HG03066 (cell line): Measurements from ENCODE around the gene IQSEC3.

Experiments used
- ATAC-seq: cut with Tn5 transposase; IDR thresholded peaks from one replicate; pipeline ENCODE4 v1.9.1; 2021; ENCODE audit warnings: low read depth; ENCODE audit not compliant: unreplicated experiment

Gene IQSEC3

GRCh38 chr12:191541-191940 lies 125.0 kb downstream of the IQSEC3 start:
- ATAC-seq = no peak

GRCh38 chr12:193261-193660 lies 126.7 kb downstream of the IQSEC3 start:
- no peak for ATAC-seq

- ATAC-seq = no peak
Measured at GRCh38 chr12:194276-194675, 127.7 kb downstream of the IQSEC3 start.

DNA sequence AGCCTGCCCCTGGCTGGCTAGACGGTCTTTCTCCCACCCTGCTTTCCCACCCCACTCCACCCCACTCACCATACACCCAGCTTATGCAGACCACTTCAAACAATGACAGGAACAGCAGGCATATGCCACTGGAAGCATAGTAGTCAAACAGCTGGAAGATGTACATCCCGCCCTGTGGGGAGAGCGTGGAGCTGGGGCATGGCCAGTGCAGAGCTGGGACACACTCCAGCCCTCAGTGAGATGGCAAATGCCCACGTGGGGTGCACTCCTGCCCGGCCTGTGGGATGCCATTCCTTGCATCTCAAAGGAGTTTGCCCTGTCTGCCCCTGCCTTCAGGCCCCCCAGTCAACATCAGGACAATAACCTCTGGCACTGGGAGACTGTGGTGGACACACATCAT lies 128.6 kb downstream of the IQSEC3 start:
- ATAC-seq = no peak

- no peak for ATAC-seq
Measured at GRCh38 chr12:195951-196350, 129.4 kb downstream of the IQSEC3 start.

DNA sequence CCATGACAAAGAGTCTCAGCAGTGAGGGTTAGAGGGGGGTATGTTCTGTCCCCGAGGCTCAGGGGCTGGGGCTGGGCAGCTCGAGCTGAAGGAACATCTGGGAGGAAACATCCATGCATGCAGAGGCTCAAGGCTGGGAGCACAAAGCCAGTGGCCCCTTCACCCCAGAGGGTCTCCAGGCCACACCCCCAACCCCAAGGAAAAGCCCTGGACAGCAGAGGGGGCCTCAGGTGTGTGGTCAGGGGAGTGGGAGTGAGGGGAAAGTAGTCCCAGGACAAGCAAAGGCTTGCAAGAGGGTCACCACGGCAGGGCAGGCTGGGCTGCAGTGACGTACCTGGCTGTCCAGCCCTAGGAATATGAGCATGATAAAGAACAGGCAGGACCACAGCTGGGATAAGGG lies 129.9 kb downstream of the IQSEC3 start:
- ATAC-seq = no peak

- ATAC-seq = no peak
Measured at GRCh38 chr12:197347-197746, 130.8 kb downstream of the IQSEC3 start.

DNA sequence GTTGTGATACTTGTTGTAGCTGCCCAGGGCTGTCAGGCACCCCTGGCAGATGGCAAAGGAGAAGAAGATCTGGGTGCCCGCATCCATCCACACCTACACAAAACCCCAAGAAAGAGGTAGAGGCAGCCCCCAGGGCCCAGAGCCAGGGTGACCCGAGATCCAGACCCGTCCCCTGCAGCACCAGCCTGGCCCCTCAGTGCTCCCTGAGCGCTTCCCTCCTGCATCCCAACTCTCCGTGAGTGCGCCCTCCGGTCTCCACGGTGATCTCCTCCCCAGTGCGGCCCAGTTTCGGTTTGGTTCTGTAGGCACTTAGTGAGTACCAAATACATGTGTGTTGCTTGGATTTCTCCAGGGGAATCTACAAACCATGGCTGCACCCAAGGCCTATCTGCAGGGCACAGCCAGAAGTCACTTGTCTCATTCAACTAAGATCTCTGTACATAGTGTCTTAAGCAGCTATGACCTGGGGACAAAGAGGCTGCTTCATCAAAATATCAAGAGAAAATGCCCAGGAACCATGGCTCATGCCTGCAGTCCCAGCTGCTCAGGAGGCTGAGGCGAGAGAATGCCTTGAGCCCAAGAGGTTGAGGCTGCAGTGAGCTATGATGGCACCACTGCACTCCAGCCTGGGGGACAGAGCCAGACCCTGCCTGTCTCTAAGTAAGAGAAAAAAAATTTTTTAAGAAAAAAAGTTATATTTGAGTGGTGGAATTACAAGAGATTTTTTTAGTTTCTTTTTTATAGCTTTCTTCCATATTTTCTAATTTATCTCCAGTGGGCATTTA lies 131.5 kb downstream of the IQSEC3 start:
- no peak for ATAC-seq

DNA sequence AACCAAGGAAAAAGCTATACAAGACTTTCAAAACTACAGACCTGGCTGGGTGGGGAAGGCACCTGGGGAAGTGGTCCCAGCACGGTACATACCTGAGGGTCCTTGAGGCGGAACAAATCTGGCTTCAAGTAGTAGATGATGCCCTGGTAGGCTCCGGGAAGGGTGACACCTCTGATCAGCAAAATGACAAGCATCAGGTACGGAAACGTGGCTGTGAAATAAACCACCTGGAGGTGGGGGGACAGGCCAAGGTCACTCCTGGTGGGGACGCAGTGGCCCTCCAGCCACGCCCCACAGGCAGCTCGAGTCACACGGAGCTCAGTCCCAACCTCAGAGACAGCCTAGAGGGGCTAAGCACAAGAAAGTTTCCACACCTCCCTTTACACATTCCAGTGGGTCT lies 132.1 kb downstream of the IQSEC3 start:
- ATAC-seq = no peak

DNA sequence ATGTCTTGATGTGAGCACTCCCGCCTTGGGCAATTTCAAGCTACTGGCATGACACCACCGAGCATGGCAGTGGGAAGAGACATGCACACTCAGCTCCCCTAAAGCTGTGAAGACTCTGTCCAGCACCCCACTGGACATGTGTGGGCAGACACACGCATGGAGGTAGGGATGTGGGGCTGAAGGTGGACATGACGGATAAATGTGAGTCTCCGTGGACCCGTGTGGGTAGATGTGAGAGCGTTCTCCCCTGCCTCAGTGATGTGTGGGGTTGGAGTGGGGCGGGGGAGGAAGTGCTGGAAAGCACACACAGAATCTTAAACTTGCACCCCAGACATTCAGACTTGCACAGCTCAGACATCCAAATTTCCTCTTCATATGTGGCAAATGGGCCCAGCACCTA lies 134.8 kb downstream of the IQSEC3 start:
- ATAC-seq = no peak

DNA sequence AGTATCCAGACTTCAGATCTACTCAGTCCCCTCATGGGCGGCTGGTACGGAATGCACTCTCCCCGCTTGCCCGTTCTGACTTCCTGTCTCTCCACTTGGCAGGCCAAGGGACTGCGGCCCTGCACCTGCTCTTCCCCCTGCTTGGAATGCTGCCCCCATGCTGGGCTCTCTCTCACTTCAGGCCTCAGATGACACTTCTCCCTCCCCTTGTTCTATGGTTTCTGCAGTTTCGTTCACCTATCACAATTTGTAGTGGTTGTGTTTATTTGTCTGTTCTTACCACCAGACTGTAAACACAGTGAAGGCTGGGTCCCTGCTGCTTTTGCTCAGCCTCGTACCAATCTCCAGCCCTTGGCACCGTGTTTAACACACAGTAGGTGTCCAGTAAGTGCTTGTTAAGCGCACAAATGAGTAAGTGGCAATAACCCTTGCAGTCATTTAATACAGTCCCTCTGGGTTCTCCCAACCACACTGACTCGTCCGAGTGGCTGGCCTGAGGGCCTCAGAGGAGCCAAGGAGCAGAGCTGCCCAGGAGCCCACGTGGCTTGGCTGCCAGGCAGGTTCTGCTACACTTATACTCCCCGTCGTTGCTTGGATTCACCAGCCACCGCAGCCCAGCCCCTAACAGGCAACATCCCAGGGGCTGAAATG lies 135.6 kb downstream of the IQSEC3 start:
- ATAC-seq = no peak

- no peak for ATAC-seq
Measured at GRCh38 chr12:203074-203461, 136.5 kb downstream of the IQSEC3 start.

- no peak for ATAC-seq
Measured at GRCh38 chr12:203462-204260, 137.1 kb downstream of the IQSEC3 start.

DNA sequence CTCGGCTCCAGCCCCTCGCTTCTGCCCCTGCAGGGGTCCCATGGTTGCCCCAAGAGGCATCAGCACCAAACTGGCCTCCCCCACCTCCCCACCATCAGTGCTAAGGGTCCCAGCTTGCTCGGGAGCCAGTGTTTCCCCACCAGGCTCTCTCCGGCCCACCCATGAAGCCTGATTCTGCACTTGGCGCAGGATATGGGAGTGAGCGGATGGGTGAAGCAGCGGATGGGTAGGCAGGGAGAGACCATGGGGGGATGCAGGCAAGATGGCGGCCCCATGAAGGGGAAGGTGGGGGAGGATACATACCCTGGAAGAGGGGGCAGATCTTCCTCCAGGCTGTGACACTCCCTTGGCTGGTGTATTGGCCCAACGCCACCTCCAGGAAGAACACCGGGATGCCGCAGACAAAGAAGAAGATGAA lies 137.7 kb downstream of the IQSEC3 start:
- no peak for ATAC-seq

DNA sequence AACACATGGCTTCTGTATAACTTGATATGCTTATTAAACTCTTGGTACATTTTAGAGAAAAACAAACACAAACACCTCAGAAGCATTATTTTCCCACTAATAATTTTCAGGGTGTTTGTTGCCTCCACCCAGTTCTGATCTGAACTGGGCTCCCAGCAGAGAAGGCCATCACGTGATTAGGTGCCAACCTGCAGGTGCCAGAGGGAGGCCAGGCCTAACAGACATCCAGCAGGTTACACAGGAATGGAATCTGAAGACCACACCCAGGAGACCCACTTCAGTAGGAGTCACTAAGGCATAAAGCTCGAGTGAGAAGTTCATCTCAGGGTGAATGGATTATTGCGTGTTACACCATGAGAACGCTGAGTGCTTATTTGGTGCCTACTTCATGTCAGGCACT lies 138.5 kb downstream of the IQSEC3 start:
- ATAC-seq = no peak

DNA sequence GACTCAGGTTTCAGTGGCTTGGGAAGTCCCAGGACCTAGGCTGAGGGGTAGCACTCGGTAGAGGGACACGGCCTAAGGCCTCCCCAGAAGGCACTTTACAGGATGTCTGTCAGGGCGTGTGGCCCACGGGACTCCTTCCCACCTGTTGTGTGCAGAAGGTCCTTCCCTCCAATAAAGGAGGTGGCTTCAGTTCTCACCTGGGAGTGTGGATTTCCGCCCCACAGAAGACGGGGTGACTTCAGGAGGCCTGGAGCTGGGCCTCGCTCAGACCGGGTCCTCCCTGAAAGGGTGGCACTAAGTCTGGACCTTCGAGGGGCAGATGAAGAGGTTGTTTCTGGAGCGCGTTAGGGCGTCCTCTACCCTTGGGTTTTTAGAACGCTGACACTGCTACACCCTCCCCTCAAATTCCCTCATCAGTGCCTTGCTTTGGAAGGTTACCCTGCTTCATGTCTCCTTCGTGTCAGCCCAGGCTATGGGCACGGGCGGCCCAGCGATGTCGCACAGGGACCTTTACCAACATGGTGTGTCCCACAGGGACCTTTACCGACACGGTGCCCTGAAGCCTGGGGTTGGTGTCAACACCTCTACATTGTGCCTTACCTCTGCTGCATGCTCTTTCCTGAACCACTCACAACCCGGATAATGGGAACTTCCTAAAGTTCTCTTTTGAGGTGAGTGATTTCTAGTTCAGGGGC lies 140.3 kb downstream of the IQSEC3 start:
- ATAC-seq = no peak

GRCh38 chr12:207804-208203 lies 141.2 kb downstream of the IQSEC3 start:
- no peak for ATAC-seq

GRCh38 chr12:208813-209212 lies 142.2 kb downstream of the IQSEC3 start:
- no peak for ATAC-seq

GRCh38 chr12:209246-209645 lies 142.7 kb downstream of the IQSEC3 start:
- no peak for ATAC-seq

GRCh38 chr12:209851-210250 lies 143.3 kb downstream of the IQSEC3 start:
- no peak for ATAC-seq
